Measurements from ENCODE around the gene VGLL4. TPM values are rescaled to one million over a fixed set of nuclear protein-coding genes. Genes with fewer than 3 reads are reported as not detected.

The VGLL4 gene
- total and polyA plus RNA-seq, 2 of the 4 experiments (the other 2 are of a cell fraction), result 26.2 to 35.4 TPM

GRCh38 chr3:11552289-11553264 is 91.1 kb downstream of the VGLL4 start:
- Histone ChIP-seq H3K4me2 (ENCODE audit: low read depth, low read length) (no peak overlapping the region), H4K91ac (ENCODE audit: insufficient read depth, low read depth, low read length) (no peak overlapping the region), H4K5ac (ENCODE audit: low read depth, low read length) (no peak overlapping the region), H4K20me1 (ENCODE audit: insufficient read depth, low read length) (peaks cover 35% of the 10 kb centered on the region), H3K23ac (ENCODE audit: low read depth, low read length) (no peak overlapping the region), H4K8ac (ENCODE audit: low read depth in 2 of 2, low read length in 2 of 2) (peak overlapping the region in 1 of 2 experiments; percentile 40; a peak in 1 of 4 replicates), H3K27ac (ENCODE audit: insufficient read depth, low read length) (no peak overlapping the region), H2AK5ac (ENCODE audit: low read depth, low read length) (peak overlapping the region; percentile 34; the same call in 1 of the 2 replicates), H2AK9ac (replicated peaks; ENCODE audit: low read depth, low read length, poor library complexity) (no peak overlapping the region), H2BK120ac (ENCODE audit: low read depth, low read length) (no peak overlapping the region), H3K4me1 (ENCODE audit: control insufficient read depth, insufficient read depth, low read length) (peaks cover 20% of the 10 kb centered on the region), H2BK20ac (ENCODE audit: low read depth, low read length) (no peak overlapping the region), H3K18ac (ENCODE audit: low read depth, low read length) (no peak overlapping the region; the same call in 1 of the 2 replicates), H3K9me1 (ENCODE audit: insufficient read depth, low read length) (peaks cover 23% of the 10 kb centered on the region), H3K27me3 (ENCODE audit: control insufficient read depth, insufficient read depth, low read length) (no peaks in the 10 kb centered on the region), H3K14ac (replicated peaks; ENCODE audit: low read depth, low read length) (no peak overlapping the region), H3K4ac (ENCODE audit: low read depth, low read length) (peak overlapping the region; percentile 36; the same call in 1 of the 2 replicates), H3K56ac (ENCODE audit: extremely low read depth, insufficient read depth, low read length) (no peak overlapping the region), H3K9ac (ENCODE audit: low read depth, low read length) (no peak overlapping the region), H2AFZ (replicated peaks; ENCODE audit: low read length, poor library complexity) (no peak overlapping the region), H2BK15ac (ENCODE audit: low read depth, low read length) (no peak overlapping the region), H3K36me3 (ENCODE audit: control insufficient read depth, insufficient read depth, low read length) (peaks cover 26% of the 10 kb centered on the region), H3K9me3 (ENCODE audit: control insufficient read depth, insufficient read depth, low read length) (no peaks in the 10 kb centered on the region), H3K4me3 (ENCODE audit: insufficient read depth, low read depth, low read length) (no peak overlapping the region), H3K79me1 (ENCODE audit: low read depth in 1 of 2, low read length in 2 of 2) (peaks cover 25 to 87% of the 10 kb centered on the region in 2 experiments), H2BK5ac (ENCODE audit: low read depth, low read length, poor library complexity, severe bottlenecking) (no peak overlapping the region)
- ChIA-PET POLR2A (ENCODE audit: unreplicated experiment) (no interaction called here), CTCF (no interaction called here)
- dilution Hi-C loops (cut with HindIII; ENCODE audit: low sequenced_read_pairs, unreplicated experiment), result no loop called here
- BruUV-seq (replicated peaks), result no TSS peak
- in situ Hi-C loops (cut with MboI; ENCODE audit: low sequenced_read_pairs), result no loop called here
- no peak for ATAC-seq (ENCODE audit: low read depth)
- DNase-seq, result no peak
- TF ChIP-seq, protein P1, sequence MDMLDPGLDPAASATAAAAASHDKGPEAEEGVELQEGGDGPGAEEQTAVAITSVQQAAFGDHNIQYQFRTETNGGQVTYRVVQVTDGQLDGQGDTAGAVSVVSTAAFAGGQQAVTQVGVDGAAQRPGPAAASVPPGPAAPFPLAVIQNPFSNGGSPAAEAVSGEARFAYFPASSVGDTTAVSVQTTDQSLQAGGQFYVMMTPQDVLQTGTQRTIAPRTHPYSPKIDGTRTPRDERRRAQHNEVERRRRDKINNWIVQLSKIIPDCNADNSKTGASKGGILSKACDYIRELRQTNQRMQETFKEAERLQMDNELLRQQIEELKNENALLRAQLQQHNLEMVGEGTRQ (IDR thresholded peaks at IDR 0.05; ENCODE audit: low read depth, low read length), result no peak
- TF ChIP-seq RAD21 (IDR thresholded peaks at IDR 0.05; ENCODE audit: low read length), result no peak
- no peak for TF ChIP-seq BHLHE40 (IDR thresholded peaks at IDR 0.05; ENCODE audit: low read depth, low read length)
- no peak for TF ChIP-seq POLR2A (IDR thresholded peaks at IDR 0.05; ENCODE audit: low read depth, low read length)
- no peak for TF ChIP-seq RFX5 (IDR thresholded peaks at IDR 0.05; ENCODE audit: low read depth, low read length)
- TF ChIP-seq ELK1 (IDR thresholded peaks at IDR 0.05; ENCODE audit: borderline replicate concordance, low read depth, low read length), result no peak
- TF ChIP-seq CTCF (conservative IDR thresholded peaks at IDR 0.05; ENCODE audit: low read depth, low read length), result no peak
- no peak for TF ChIP-seq SMC3 (IDR thresholded peaks at IDR 0.05; ENCODE audit: low read depth, low read length)
- TF ChIP-seq MAFK (IDR thresholded peaks at IDR 0.05; ENCODE audit: low read depth, low read length), result no peak
- no peak for TF ChIP-seq CEBPB (IDR thresholded peaks at IDR 0.05; ENCODE audit: low read depth, low read length)
- TF ChIP-seq MXI1 (IDR thresholded peaks at IDR 0.05; ENCODE audit: borderline replicate concordance, low read depth, low read length), result no peak
- TF ChIP-seq MAZ (IDR thresholded peaks at IDR 0.05; ENCODE audit: borderline replicate concordance, low read depth, low read length), result no peak
- no CpG with 5 or more reads among the region's 16 CpGs for WGBS, 2 experiments (ENCODE audit: extremely low coverage in 2 of 2, insufficient read length in 1 of 2)
- intact Hi-C loops (cut with micrococcal nuclease), result no loop called here

Data from IMR-90 (cell line).